K562 (cell line): ENCODE results near the gene SLC25A21.

Experiments used
- CCAR2 ChIP-seq: fragments of 200-400 bp; formaldehyde crosslinking; IDR thresholded peaks from 2 replicates; pipeline ENCODE4 v1.6.1; 2017; ENCODE audit warnings: mild to moderate bottlenecking, low read depth, low read length
- CTCF ChIP-seq, 3 experiments: IDR thresholded peaks in 2 of 3; conservative IDR thresholded peaks in 1 of 3; 2 replicates each; pipeline ENCODE4 v1.5.1; 2011 to 2012; ENCODE audit warnings: low read length in 3 of 3, mild to moderate bottlenecking in 3 of 3, control low read depth in 2 of 3, improper control_type of control experiment in 1 of 3, inconsistent platforms in 1 of 3, low read depth in 1 of 3, mixed read lengths in 1 of 3, moderate library complexity in 1 of 3; ENCODE audit not compliant: insufficient read depth in 2 of 3
- FOXK2 ChIP-seq, 2 experiments: fragments of 450-650 bp; IDR thresholded peaks in 1 of 2; conservative IDR thresholded peaks in 1 of 2; 2 replicates each; pipeline ENCODE4 v1.6.1; 2016; ENCODE audit warnings: low read depth in 2 of 2, mild to moderate bottlenecking in 1 of 2
- JUND ChIP-seq, 2 experiments: IDR thresholded peaks; 2 replicates in 1 of 2; 3 replicates in 1 of 2; pipeline ENCODE4 v1.6.1; 2011; ENCODE audit warnings: borderline replicate concordance in 2 of 2, low read depth in 2 of 2, low read length in 2 of 2, improper control_type of control experiment in 1 of 2, missing biosample characterization in 1 of 2, missing genetic modification characterization in 1 of 2, missing genetic modification reagents in 1 of 2
- KLF10 ChIP-seq: fragments of 250-450 bp; sonication (Bioruptor Pico); IDR thresholded peaks from 2 replicates; pipeline ENCODE4 v1.6.1; 2021; ENCODE audit warnings: matching md5 sums
- NKRF ChIP-seq: fragments of 450-650 bp; IDR thresholded peaks from 2 replicates; pipeline ENCODE4 v1.6.1; 2016; ENCODE audit warnings: borderline replicate concordance
- POLR2A ChIP-seq: fragments of 450-650 bp; conservative IDR thresholded peaks from 2 replicates; pipeline ENCODE4 v1.6.1; 2016
- SMC3 ChIP-seq: conservative IDR thresholded peaks from 2 replicates; pipeline ENCODE4 v1.6.1; 2011; ENCODE audit warnings: low read depth, low read length, improper control_type of control experiment; ENCODE audit not compliant: insufficient read depth
- TGIF2 ChIP-seq: sonication (generic); formaldehyde crosslinking; IDR thresholded peaks from 2 replicates; pipeline ENCODE4 v1.8.1; 2022; ENCODE audit warnings: mild to moderate bottlenecking, missing genetic modification reagents, moderate library complexity
- YY1 ChIP-seq, 3 experiments: IDR thresholded peaks; 2 replicates each; pipeline ENCODE4 v1.6.1; 2011; ENCODE audit warnings: low read length in 2 of 3, mild to moderate bottlenecking in 2 of 3, moderate library complexity in 2 of 3, borderline replicate concordance in 1 of 3, control low read depth in 1 of 3, low read depth in 1 of 3; ENCODE audit not compliant: insufficient read depth in 3 of 3, insufficient replicate concordance in 2 of 3, control insufficient read depth in 1 of 3, insufficient read length in 1 of 3; ENCODE audit errors: extremely low read depth in 1 of 3
- TF ChIP-seq, protein P1 (sequence below): sonication (generic); formaldehyde crosslinking; IDR thresholded peaks from 2 replicates; pipeline ENCODE4 v1.9.0; 2022; ENCODE audit warnings: mild to moderate bottlenecking, missing genetic modification reagents

GRCh38 chr14:37061697-37062096, 110.7 kb downstream of the SLC25A21 start:
- TF ChIP-seq SMC3 (no peak), CTCF (IDR thresholded peaks at IDR 0.05 in 2 of 3, conservative IDR thresholded peaks at IDR 0.05 in 1 of 3; ENCODE audit: insufficient read depth in 2 of 3, low read depth in 1 of 3, low read length in 3 of 3) (no peak), TGIF2 (CRISPR knock-in tag) (no peak), POLR2A (no peak), FOXK2 (conservative IDR thresholded peaks at IDR 0.05 in 1 of 2, IDR thresholded peaks at IDR 0.05 in 1 of 2; ENCODE audit: low read depth in 2 of 2) (no peak), NKRF (no peak), CCAR2 (no peak), JUND (IDR thresholded peaks at IDR 0.05; ENCODE audit: borderline replicate concordance, low read depth, low read length) (no peak), JUND (tag; IDR thresholded peaks at IDR 0.05; ENCODE audit: borderline replicate concordance, low read depth, low read length) (no peak), KLF10 (CRISPR knock-in tag) (no peak), YY1 (IDR thresholded peaks at IDR 0.05; ENCODE audit: borderline replicate concordance in 1 of 3, control insufficient read depth in 1 of 3, extremely low read depth in 1 of 3, insufficient read depth in 3 of 3, insufficient read length in 1 of 3, insufficient replicate concordance in 2 of 3, low read depth in 1 of 3, low read length in 2 of 3) (no peak)
- TF ChIP-seq, protein P1, sequence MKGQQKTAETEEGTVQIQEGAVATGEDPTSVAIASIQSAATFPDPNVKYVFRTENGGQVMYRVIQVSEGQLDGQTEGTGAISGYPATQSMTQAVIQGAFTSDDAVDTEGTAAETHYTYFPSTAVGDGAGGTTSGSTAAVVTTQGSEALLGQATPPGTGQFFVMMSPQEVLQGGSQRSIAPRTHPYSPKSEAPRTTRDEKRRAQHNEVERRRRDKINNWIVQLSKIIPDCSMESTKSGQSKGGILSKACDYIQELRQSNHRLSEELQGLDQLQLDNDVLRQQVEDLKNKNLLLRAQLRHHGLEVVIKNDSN (CRISPR knock-in tag): no peak
